ENCODE results near the gene ERVV-1.

ERVV-1 gene

GRCh38 chr19:53034054-53034453 lies 20.3 kb downstream of the ERVV-1 start:
- no peak for DNase-seq

GRCh38 chr19:53034948-53035675 lies 21.4 kb downstream of the ERVV-1 start:
- no peak for DNase-seq

DNA sequence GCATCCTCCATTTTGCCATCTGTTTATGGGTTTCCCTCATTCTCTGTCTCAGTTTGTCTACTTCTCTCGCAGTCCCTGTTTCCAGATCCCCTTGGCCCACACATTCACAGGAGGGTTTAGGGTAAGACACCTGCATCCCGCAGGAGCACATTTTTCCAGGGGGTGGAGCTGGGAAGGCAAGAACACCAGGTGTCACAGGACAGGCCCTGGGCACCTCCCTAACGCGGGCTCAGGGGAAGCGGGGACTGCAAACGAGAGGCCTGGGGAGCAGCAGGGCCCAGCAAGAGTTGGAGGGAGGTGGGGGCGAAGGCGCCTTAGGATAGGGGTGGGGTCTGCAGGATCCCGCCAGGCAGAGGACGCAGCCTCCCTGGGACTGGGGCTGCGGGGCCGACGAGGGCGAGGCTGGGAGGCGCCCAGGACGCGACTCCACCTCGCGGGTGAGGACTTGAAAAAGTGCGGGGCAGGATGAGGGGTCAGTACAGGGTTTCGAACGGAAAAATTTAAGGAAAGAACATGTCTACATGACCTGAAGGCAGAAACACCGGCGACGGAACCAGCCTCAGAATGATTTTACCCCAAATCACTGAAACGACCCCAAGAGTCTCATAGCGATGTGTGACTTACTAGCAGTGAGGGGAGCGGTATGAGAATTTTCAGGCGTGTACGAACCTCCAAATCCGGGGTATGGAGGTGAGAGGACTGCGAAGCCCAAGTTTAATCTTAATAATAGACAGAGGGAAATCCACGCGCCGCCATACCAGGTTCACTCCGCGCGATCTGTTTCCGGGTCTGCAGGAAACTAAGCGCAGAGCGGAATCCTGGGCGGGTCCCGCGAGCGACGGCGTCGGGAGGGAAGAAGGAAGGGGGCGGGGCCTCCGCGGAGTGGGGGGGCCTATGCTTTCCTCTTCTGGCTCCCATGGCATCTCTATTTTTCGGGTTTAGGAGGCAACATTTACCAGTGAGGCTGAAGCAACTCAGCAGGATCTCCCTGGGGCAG lies 23.7 kb downstream of the ERVV-1 start:
- DNase-seq = no peak

DNA sequence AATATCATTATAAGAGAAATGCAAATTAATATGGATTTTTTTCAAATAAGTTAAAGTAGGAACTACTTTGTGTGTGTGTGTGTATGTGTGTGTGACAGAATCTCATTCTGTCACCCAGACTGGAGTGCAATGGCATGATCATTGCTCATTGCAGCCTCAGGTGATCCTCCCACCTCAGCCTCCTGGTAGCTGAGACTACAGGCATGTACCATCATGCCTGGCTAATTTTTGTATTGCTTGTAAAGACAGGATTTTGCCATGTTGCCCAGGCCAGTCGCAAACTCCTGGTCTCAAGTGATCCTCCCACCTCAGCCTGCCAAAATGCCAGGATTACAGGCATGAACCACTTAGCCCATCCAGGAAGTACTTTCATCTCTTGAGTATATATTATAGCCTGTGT lies 27.6 kb downstream of the ERVV-1 start:
- DNase-seq = no peak

- no peak for DNase-seq
These were observed 31.8 kb downstream of the ERVV-1 start for GRCh38 chr19:53045536-53045935.

GRCh38 chr19:53047379-53047778 lies 33.7 kb downstream of the ERVV-1 start:
- DNase-seq = no peak

GRCh38 chr19:53055117-53055516 lies 41.4 kb downstream of the ERVV-1 start:
- no peak for DNase-seq

DNA sequence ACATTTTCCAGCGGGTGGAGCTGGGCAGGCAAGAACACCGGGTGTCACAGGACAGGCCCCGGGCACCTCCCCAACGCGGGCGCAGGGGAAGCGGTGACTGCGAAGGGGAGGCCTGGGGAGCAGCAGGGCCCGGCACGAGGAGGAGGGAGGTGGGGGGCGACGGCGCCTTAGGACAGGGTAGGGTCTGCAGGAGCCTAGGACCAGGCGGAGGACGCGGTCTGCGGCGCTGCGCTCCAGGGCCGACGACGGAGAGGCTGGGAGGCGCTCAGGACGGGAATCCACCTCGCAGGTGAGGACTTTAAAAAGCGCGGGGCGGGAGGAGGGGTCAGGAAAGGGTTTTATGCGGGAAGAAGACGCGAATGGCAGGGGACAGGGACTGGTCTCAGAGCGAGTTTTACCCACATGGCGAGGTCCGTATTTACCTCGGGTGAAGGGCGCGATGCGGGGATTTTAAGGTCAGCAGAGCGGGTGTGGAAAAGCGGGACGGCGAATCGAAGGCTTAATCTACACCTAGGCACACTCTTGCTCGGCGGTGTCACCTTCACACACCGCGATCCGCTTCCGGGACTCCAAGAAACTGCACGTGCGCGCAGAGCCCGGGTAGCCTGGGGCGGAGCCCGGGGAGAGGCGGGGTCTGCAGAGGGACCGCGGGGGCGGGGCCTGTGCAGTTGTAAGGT lies 44.3 kb downstream of the ERVV-1 start:
- DNase-seq = no peak

All from CD4-positive, alpha-beta T cell treated with Interferon gamma for 1 hour (primary cell).